Liver (tissue), 2 donors: ENCODE results near the gene CMPK1.

Experiments used
- REST ChIP-seq: IDR thresholded peaks from 2 replicates; pipeline ENCODE4 v1.6.1; 2016; ENCODE audit warnings: antibody characterized with exemption, mild to moderate bottlenecking
- TF ChIP-seq, protein P1 (sequence below): fragments of 150-350 bp; IDR thresholded peaks from 2 replicates; pipeline ENCODE4 v1.5.1; 2017; ENCODE audit warnings: improper control_type of control experiment, low read depth, low read length; ENCODE audit not compliant: missing input control
- donor health status: healthy.

DNA sequence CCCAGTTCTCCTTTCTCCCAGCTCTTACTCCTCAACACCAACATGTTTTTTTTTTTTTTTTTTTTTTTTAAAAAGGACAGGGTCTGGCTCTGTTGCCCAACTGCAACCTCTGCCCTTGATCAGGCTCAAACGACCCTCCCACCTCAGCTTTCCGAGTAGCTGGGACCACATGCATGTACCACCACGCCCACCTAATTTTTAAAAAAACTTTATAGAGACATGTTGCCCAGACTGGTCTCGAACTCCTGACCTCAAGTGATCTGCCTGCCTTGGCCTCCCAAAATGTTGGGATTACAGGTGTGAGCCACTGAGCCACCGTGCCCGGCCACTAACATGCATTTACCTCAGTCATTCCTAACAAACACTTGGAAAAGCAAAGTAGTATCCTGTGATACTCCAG is 51.4 kb downstream of the CMPK1 start:
- TF ChIP-seq, protein P1, sequence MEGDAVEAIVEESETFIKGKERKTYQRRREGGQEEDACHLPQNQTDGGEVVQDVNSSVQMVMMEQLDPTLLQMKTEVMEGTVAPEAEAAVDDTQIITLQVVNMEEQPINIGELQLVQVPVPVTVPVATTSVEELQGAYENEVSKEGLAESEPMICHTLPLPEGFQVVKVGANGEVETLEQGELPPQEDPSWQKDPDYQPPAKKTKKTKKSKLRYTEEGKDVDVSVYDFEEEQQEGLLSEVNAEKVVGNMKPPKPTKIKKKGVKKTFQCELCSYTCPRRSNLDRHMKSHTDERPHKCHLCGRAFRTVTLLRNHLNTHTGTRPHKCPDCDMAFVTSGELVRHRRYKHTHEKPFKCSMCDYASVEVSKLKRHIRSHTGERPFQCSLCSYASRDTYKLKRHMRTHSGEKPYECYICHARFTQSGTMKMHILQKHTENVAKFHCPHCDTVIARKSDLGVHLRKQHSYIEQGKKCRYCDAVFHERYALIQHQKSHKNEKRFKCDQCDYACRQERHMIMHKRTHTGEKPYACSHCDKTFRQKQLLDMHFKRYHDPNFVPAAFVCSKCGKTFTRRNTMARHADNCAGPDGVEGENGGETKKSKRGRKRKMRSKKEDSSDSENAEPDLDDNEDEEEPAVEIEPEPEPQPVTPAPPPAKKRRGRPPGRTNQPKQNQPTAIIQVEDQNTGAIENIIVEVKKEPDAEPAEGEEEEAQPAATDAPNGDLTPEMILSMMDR = no peak
- TF ChIP-seq REST = no peak
